Endothelial cell of umbilical vein (primary cell): Measurements from ENCODE around the gene AKR7A2.

ENCODE experiments used
- EZH2 ChIP-seq: IDR thresholded peaks from 2 replicates; pipeline ENCODE4 v1.6.1; 2012; ENCODE audit warnings: borderline replicate concordance, low read depth, mild to moderate bottlenecking, moderate library complexity, low read length, inconsistent platforms; ENCODE audit not compliant: severe bottlenecking
- FOS ChIP-seq: IDR thresholded peaks from 2 replicates; pipeline ENCODE4 v1.6.1; 2011; ENCODE audit warnings: mild to moderate bottlenecking, low read length, moderate library complexity, borderline replicate concordance; ENCODE audit not compliant: insufficient read depth
- GATA2 ChIP-seq: IDR thresholded peaks from 2 replicates; pipeline ENCODE4 v1.7.0; 2011; ENCODE audit warnings: low read depth, mild to moderate bottlenecking, moderate library complexity, mixed read lengths, low read length; ENCODE audit not compliant: insufficient read length, insufficient read depth
- JUN ChIP-seq: IDR thresholded peaks from 2 replicates; pipeline ENCODE4 v1.6.1; 2011; ENCODE audit warnings: borderline replicate concordance, low read depth; ENCODE audit not compliant: insufficient read length, insufficient read depth
- POLR2A ChIP-seq: IDR thresholded peaks from 2 replicates; pipeline ENCODE4 v1.6.1; 2012; ENCODE audit warnings: low read depth, mild to moderate bottlenecking, control low read depth, low read length
- POLR2AphosphoS5 ChIP-seq: IDR thresholded peaks from 2 replicates; pipeline ENCODE4 v1.6.1; 2012; ENCODE audit warnings: low read depth, mild to moderate bottlenecking, control low read depth, low read length, moderate library complexity; ENCODE audit not compliant: insufficient read depth
- TF ChIP-seq, protein P1 (sequence below), 2 donors: IDR thresholded peaks; 1 replicate in 1 of 2; 2 replicates in 1 of 2; pipeline ENCODE4 v1.5.1; 2011; ENCODE audit warnings: low read length in 2 of 2, mild to moderate bottlenecking in 2 of 2, moderate library complexity in 2 of 2, control low read depth in 1 of 2, inconsistent platforms in 1 of 2, low read depth in 1 of 2; ENCODE audit not compliant: insufficient read depth in 1 of 2; ENCODE audit errors: extremely low read depth in 1 of 2
- TF ChIP-seq, protein P2 (sequence below): IDR thresholded peaks from 2 replicates; pipeline ENCODE4 v1.6.1; 2011; ENCODE audit not compliant: insufficient read depth, insufficient read length

DNA sequence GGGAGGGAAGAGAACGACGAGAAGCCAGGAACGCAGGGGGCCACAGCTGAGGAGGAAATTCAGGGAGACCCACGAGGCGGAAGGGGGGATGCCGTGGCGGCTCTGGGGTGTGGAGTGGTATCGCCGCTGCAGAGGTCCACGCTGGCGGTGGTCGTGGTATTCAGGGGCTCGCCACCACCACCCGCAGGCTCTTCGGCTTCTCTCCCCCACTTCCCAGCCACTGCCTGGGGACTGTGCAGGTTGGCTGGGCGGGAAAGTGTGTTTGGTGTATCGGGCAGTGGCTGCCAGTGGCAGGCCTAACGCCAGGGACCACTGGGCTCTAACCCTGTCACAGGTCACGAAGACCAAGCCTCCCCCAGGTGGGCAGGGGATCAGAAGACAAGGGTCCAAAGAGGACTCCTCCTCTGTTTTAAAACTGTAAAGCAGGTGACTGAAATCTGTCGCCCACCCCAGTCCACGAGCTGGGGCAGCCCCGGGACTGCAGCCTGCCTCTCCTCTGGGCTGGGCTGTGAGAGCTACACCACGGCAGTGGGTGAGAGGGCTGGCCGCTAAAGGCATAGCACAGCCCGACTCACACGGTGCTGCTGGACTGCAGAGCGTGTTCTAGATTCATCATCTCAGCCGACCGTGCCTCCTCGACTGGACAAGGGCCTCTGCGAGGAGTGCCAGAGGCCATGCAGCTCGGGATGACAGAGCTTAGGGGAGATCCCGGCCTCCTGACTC lies 31.1 kb upstream of the AKR7A2 start:
- TF ChIP-seq, protein P1, sequence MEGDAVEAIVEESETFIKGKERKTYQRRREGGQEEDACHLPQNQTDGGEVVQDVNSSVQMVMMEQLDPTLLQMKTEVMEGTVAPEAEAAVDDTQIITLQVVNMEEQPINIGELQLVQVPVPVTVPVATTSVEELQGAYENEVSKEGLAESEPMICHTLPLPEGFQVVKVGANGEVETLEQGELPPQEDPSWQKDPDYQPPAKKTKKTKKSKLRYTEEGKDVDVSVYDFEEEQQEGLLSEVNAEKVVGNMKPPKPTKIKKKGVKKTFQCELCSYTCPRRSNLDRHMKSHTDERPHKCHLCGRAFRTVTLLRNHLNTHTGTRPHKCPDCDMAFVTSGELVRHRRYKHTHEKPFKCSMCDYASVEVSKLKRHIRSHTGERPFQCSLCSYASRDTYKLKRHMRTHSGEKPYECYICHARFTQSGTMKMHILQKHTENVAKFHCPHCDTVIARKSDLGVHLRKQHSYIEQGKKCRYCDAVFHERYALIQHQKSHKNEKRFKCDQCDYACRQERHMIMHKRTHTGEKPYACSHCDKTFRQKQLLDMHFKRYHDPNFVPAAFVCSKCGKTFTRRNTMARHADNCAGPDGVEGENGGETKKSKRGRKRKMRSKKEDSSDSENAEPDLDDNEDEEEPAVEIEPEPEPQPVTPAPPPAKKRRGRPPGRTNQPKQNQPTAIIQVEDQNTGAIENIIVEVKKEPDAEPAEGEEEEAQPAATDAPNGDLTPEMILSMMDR (IDR thresholded peaks at IDR 0.05; ENCODE audit: extremely low read depth in 1 of 2, insufficient read depth in 1 of 2, low read depth in 1 of 2, low read length in 2 of 2), result no peak
- TF ChIP-seq JUN, result no peak
- TF ChIP-seq, protein P2, sequence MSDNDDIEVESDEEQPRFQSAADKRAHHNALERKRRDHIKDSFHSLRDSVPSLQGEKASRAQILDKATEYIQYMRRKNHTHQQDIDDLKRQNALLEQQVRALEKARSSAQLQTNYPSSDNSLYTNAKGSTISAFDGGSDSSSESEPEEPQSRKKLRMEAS, result no peak
- TF ChIP-seq EZH2, result no peak
- TF ChIP-seq POLR2A, result no peak
- no peak for TF ChIP-seq POLR2AphosphoS5
- TF ChIP-seq GATA2, result no peak
- no peak for TF ChIP-seq FOS
